WTC11 (cell line): ENCODE measurements around the gene PGGT1B. TPM values are rescaled to one million over a fixed set of nuclear protein-coding genes. Genes with fewer than 3 reads are reported as not detected.
A peak's percentile ranks its signal among the peaks of the same experiment; 100 is the strongest.

Source experiments
- ATF1 ChIP-seq: sonication (generic); formaldehyde crosslinking; IDR thresholded peaks from 2 replicates; pipeline ENCODE4 v1.8.1; 2023; ENCODE audit warnings: mild to moderate bottlenecking, moderate library complexity, missing genetic modification reagents
- CREM ChIP-seq: sonication (generic); formaldehyde crosslinking; IDR thresholded peaks from 2 replicates; pipeline ENCODE4 v1.8.1; 2022; ENCODE audit warnings: mild to moderate bottlenecking, missing genetic modification reagents, moderate library complexity
- FOXK1 ChIP-seq: sonication (generic); formaldehyde crosslinking; IDR thresholded peaks from 2 replicates; pipeline ENCODE4 v1.8.0; 2022; ENCODE audit warnings: mild to moderate bottlenecking, moderate library complexity, missing genetic modification reagents
- FOXP1 ChIP-seq: sonication (generic); formaldehyde crosslinking; IDR thresholded peaks from 2 replicates; pipeline ENCODE4 v1.8.0; 2022; ENCODE audit warnings: missing genetic modification reagents, mild to moderate bottlenecking, moderate library complexity, borderline replicate concordance
- GABPB1 ChIP-seq: sonication (generic); formaldehyde crosslinking; IDR thresholded peaks from 2 replicates; pipeline ENCODE4 v1.8.1; 2023; ENCODE audit warnings: mild to moderate bottlenecking, missing genetic modification reagents
- PREB ChIP-seq: sonication (generic); formaldehyde crosslinking; IDR thresholded peaks from 2 replicates; pipeline ENCODE4 v1.8.1; 2022; ENCODE audit warnings: mild to moderate bottlenecking, missing genetic modification reagents, moderate library complexity, borderline replicate concordance
- PRRX2 ChIP-seq: fragments of 250-450 bp; sonication (Bioruptor Pico); IDR thresholded peaks from 2 replicates; pipeline ENCODE4 v1.8.0; 2021; ENCODE audit warnings: mild to moderate bottlenecking
- SP1 ChIP-seq: sonication (generic); formaldehyde crosslinking; conservative IDR thresholded peaks from 2 replicates; pipeline ENCODE4 v1.8.1; 2022; ENCODE audit warnings: missing genetic modification reagents
- ZBTB21 ChIP-seq: sonication (generic); formaldehyde crosslinking; IDR thresholded peaks from 2 replicates; pipeline ENCODE4 v1.8.1; 2023; ENCODE audit warnings: mild to moderate bottlenecking, missing genetic modification reagents, borderline replicate concordance
- ZBTB43 ChIP-seq: sonication (generic); formaldehyde crosslinking; IDR thresholded peaks from 2 replicates; pipeline ENCODE4 v1.8.1; 2023; ENCODE audit warnings: mild to moderate bottlenecking, missing genetic modification reagents
- ZNF263 ChIP-seq: sonication (generic); formaldehyde crosslinking; IDR thresholded peaks from 2 replicates; pipeline ENCODE4 v1.8.1; 2022; ENCODE audit warnings: low read depth, mild to moderate bottlenecking, moderate library complexity, missing genetic modification reagents
- ZNF423 ChIP-seq: fragments of 250-450 bp; sonication (Bioruptor Pico); IDR thresholded peaks from 2 replicates; pipeline ENCODE4 v2.1.2; 2022; ENCODE audit warnings: mild to moderate bottlenecking, moderate library complexity
- total RNA-seq: library from RNA; stranded (reverse); gene quantifications from 3 replicates; pipeline ENCODE4 v1.2.3, GENCODE V29; 2021
- TF ChIP-seq, protein P1 (sequence below): sonication (generic); formaldehyde crosslinking; IDR thresholded peaks from 2 replicates; pipeline ENCODE4 v1.8.0; 2023; ENCODE audit warnings: missing genetic modification reagents, mild to moderate bottlenecking, borderline replicate concordance
- TF ChIP-seq, protein P2 (sequence below): sonication (generic); formaldehyde crosslinking; IDR thresholded peaks from 2 replicates; pipeline ENCODE4 v1.8.0; 2022; ENCODE audit warnings: mild to moderate bottlenecking, missing genetic modification reagents
- TF ChIP-seq, protein P3 (sequence below): sonication (generic); formaldehyde crosslinking; IDR thresholded peaks from 2 replicates; pipeline ENCODE4 v1.8.0; 2022; ENCODE audit warnings: mild to moderate bottlenecking, missing genetic modification reagents
- TF ChIP-seq, protein P4 (sequence below): sonication (generic); formaldehyde crosslinking; IDR thresholded peaks from 2 replicates; pipeline ENCODE4 v1.8.1; 2022; ENCODE audit warnings: mild to moderate bottlenecking, moderate library complexity, missing genetic modification reagents

The PGGT1B gene
- total RNA-seq, 1 experiment from 2014 or later = 43.0 TPM

GRCh38 chr5:115262321-115263077, at the start of gene PGGT1B (continued):
- TF ChIP-seq, protein P1, sequence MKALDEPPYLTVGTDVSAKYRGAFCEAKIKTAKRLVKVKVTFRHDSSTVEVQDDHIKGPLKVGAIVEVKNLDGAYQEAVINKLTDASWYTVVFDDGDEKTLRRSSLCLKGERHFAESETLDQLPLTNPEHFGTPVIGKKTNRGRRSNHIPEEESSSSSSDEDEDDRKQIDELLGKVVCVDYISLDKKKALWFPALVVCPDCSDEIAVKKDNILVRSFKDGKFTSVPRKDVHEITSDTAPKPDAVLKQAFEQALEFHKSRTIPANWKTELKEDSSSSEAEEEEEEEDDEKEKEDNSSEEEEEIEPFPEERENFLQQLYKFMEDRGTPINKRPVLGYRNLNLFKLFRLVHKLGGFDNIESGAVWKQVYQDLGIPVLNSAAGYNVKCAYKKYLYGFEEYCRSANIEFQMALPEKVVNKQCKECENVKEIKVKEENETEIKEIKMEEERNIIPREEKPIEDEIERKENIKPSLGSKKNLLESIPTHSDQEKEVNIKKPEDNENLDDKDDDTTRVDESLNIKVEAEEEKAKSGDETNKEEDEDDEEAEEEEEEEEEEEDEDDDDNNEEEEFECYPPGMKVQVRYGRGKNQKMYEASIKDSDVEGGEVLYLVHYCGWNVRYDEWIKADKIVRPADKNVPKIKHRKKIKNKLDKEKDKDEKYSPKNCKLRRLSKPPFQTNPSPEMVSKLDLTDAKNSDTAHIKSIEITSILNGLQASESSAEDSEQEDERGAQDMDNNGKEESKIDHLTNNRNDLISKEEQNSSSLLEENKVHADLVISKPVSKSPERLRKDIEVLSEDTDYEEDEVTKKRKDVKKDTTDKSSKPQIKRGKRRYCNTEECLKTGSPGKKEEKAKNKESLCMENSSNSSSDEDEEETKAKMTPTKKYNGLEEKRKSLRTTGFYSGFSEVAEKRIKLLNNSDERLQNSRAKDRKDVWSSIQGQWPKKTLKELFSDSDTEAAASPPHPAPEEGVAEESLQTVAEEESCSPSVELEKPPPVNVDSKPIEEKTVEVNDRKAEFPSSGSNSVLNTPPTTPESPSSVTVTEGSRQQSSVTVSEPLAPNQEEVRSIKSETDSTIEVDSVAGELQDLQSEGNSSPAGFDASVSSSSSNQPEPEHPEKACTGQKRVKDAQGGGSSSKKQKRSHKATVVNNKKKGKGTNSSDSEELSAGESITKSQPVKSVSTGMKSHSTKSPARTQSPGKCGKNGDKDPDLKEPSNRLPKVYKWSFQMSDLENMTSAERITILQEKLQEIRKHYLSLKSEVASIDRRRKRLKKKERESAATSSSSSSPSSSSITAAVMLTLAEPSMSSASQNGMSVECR = peak; percentile 78; the same call in 1 of the 2 replicates
- TF ChIP-seq ZBTB43 (peak; percentile 68; the same call in 1 of the 2 replicates), ZNF263 (CRISPR knock-in tag) (0 out of 2 replicates have a peak, but pooled peaks have one; percentile 9), ATF1 (CRISPR knock-in tag) (no peak), FOXK1 (CRISPR knock-in tag) (no peak), PRRX2 (CRISPR knock-in tag) (no peak), CREM (peak; percentile 90), ZBTB21 (CRISPR knock-in tag) (0 out of 2 replicates have a peak, but pooled peaks have one; percentile 15), SP1 (peak; percentile 62), FOXP1 (CRISPR knock-in tag) (peak; percentile 58; the same call in 1 of the 2 replicates), GABPB1 (CRISPR knock-in tag) (peak; percentile 61; the same call in 1 of the 2 replicates), PREB (no peak), ZNF423 (CRISPR knock-in tag) (peak; percentile 81)
- TF ChIP-seq, protein P2, sequence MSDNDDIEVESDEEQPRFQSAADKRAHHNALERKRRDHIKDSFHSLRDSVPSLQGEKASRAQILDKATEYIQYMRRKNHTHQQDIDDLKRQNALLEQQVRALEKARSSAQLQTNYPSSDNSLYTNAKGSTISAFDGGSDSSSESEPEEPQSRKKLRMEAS = peak; percentile 78
- TF ChIP-seq, protein P3, sequence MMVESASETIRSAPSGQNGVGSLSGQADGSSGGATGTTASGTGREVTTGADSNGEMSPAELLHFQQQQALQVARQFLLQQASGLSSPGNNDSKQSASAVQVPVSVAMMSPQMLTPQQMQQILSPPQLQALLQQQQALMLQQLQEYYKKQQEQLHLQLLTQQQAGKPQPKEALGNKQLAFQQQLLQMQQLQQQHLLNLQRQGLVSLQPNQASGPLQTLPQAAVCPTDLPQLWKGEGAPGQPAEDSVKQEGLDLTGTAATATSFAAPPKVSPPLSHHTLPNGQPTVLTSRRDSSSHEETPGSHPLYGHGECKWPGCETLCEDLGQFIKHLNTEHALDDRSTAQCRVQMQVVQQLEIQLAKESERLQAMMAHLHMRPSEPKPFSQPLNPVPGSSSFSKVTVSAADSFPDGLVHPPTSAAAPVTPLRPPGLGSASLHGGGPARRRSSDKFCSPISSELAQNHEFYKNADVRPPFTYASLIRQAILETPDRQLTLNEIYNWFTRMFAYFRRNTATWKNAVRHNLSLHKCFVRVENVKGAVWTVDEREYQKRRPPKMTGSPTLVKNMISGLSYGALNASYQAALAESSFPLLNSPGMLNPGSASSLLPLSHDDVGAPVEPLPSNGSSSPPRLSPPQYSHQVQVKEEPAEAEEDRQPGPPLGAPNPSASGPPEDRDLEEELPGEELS (CRISPR knock-in tag) = 0 out of 2 replicates have a peak, but pooled peaks have one; percentile 13
- TF ChIP-seq, protein P4, sequence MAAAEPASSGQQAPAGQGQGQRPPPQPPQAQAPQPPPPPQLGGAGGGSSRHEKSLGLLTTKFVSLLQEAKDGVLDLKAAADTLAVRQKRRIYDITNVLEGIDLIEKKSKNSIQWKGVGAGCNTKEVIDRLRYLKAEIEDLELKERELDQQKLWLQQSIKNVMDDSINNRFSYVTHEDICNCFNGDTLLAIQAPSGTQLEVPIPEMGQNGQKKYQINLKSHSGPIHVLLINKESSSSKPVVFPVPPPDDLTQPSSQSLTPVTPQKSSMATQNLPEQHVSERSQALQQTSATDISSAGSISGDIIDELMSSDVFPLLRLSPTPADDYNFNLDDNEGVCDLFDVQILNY (CRISPR knock-in tag) = peak; percentile 45; the same call in 1 of the 2 replicates
